ACC112 (cell line): ENCODE results near the gene CTSZ.

Source experiments
- H2AFZ ChIP-seq: fragments of 200-600 bp; sonication (generic); one replicate; pipeline ENCODE4 v1.6.0; 2017; ENCODE audit warnings: antibody characterized with exemption, low read length; ENCODE audit not compliant: unreplicated experiment
- H3K27ac ChIP-seq: fragments of 200-600 bp; sonication (generic); 2 replicates; pipeline ENCODE4 v1.5.1; 2014; ENCODE audit warnings: low read depth, mild to moderate bottlenecking, antibody characterized with exemption, low read length, moderate library complexity
- H3K27me3 ChIP-seq: fragments of 200-600 bp; sonication (generic); 2 replicates; pipeline ENCODE4 v1.6.1; 2014; ENCODE audit warnings: mild to moderate bottlenecking, antibody characterized with exemption, low read length, moderate library complexity, mixed read lengths; ENCODE audit not compliant: insufficient read depth
- H3K36me3 ChIP-seq: fragments of 200-600 bp; sonication (generic); 2 replicates; pipeline ENCODE4 v1.6.1; 2016; ENCODE audit warnings: mild to moderate bottlenecking, antibody characterized with exemption, low read length, moderate library complexity, mixed read lengths; ENCODE audit not compliant: insufficient read depth
- H3K4me1 ChIP-seq: fragments of 200-600 bp; sonication (generic); one replicate; pipeline ENCODE4 v1.6.1; 2016; ENCODE audit warnings: low read length, mixed read lengths; ENCODE audit not compliant: insufficient read depth, unreplicated experiment, control insufficient read depth
- H3K4me3 ChIP-seq: fragments of 200-600 bp; sonication (generic); 2 replicates; pipeline ENCODE4 v1.5.1; 2014; ENCODE audit warnings: mild to moderate bottlenecking, low read depth, low read length
- H3K79me2 ChIP-seq: fragments of 200-600 bp; sonication (generic); one replicate; pipeline ENCODE4 v1.6.0; 2016; ENCODE audit warnings: low read length; ENCODE audit not compliant: control insufficient read depth, unreplicated experiment, insufficient read depth

Gene CTSZ

DNA sequence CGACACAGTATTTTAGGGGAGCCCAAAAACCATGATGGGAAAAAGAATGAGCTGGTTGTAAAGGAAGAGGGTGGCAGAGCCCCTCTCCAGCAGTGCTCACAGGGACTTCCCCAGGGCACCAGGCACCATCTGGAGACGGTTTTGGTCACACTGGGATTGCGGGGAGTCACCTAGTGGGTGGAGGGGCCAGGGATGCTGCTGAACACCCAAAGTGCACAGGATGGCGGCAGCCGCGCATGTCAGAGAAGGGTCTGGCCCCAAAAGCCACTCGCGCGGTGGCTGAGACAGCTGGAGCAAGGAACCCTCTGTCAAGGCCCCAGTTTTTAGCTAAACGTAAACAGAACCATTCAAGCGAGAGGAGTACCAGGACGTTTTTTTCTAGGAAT, 10.8 kb downstream of the CTSZ start:
- H3K4me1 ChIP-seq: no peaks in the 10 kb centered on the region
- H2AFZ ChIP-seq: no peak overlapping the region
- H3K36me3 ChIP-seq: peaks cover 20% of the 10 kb centered on the region
- no peak overlapping the region for H3K27ac ChIP-seq
- H3K27me3 ChIP-seq: no peaks in the 10 kb centered on the region
- no peaks in the 10 kb centered on the region for H3K79me2 ChIP-seq
- H3K4me3 ChIP-seq: no peak overlapping the region

DNA sequence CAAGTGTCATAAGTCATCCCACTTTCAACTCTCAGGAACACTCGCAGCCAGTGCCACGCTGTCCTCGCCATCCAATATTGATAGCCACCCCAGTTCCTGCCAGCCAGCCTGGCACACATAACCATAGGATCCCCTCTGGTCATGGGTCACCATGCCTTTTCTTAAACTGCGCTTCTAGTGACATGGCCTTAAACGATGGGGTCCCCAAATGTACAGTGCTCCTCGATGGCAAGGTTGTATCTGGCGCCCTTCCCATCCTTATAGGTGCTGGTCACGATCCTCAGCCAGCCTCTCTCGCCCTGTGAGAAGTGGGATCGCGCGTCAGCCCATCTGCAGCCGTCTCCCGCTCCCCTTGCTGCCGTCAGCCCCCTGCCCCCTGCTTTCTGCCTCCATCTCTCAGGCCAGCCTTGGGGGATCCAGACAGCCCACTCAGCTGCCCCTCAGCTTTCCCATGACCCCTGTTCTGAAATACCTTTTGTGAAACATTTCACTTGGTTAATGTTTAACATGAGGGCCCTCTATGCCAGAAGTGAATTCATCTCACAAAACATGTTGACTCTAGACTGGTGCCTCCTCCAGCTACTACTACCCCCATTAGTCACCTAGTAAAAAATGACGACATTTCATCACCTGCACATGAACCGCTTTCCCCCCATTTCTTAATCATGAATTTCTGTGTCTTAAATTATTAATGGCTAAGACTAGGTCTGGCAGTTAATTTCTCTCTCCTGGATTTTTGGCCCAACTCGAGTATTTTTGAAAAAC, 11.4 kb downstream of the CTSZ start:
- peaks cover 20% of the 10 kb centered on the region for H3K36me3 ChIP-seq
- H3K79me2 ChIP-seq: no peaks in the 10 kb centered on the region
- no peak overlapping the region for H3K4me3 ChIP-seq
- no peaks in the 10 kb centered on the region for H3K4me1 ChIP-seq
- no peak overlapping the region for H2AFZ ChIP-seq
- H3K27ac ChIP-seq: no peak overlapping the region
- H3K27me3 ChIP-seq: no peaks in the 10 kb centered on the region

DNA sequence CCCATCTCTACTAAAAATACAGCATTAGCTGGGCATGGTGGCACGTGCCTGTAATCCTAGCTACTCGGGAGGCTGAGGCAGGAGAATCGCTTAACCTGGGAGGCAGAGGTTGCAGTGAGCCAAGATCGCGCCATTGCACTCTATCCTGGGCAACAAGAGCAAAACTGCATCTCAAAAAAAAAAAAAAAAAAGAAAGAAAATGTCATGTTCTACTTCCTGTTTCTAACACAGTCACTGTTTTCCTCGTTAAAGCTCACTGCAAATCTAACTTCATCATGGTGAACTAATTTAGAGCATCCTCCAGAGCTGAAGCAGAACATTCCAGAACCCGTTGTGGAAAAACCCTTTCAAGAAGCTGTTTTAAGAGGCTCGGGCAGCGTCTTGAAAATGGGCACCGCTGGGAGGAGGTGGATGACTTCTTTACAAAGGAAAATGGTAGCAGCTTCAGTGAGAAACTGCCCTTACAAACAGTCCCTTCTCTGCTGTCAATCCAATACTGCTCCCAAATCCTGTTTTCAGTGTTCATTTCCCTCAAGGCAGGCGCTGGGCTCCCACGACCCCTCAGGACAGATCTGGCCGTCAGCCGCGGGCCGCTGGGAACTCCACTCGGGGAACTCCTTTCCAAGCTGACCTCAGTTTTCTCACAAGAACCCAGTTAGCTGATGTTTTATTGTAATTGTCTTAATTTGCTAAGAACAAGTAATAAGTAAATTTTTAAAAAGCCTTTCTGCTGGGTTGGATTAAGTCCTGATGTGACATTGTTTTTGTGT, 12.5 kb downstream of the CTSZ start:
- no peak overlapping the region for H3K27ac ChIP-seq
- no peaks in the 10 kb centered on the region for H3K4me1 ChIP-seq
- no peak overlapping the region for H3K4me3 ChIP-seq
- no peaks in the 10 kb centered on the region for H3K27me3 ChIP-seq
- peaks cover 21% of the 10 kb centered on the region for H3K36me3 ChIP-seq
- no peaks in the 10 kb centered on the region for H3K79me2 ChIP-seq
- no peak overlapping the region for H2AFZ ChIP-seq

DNA sequence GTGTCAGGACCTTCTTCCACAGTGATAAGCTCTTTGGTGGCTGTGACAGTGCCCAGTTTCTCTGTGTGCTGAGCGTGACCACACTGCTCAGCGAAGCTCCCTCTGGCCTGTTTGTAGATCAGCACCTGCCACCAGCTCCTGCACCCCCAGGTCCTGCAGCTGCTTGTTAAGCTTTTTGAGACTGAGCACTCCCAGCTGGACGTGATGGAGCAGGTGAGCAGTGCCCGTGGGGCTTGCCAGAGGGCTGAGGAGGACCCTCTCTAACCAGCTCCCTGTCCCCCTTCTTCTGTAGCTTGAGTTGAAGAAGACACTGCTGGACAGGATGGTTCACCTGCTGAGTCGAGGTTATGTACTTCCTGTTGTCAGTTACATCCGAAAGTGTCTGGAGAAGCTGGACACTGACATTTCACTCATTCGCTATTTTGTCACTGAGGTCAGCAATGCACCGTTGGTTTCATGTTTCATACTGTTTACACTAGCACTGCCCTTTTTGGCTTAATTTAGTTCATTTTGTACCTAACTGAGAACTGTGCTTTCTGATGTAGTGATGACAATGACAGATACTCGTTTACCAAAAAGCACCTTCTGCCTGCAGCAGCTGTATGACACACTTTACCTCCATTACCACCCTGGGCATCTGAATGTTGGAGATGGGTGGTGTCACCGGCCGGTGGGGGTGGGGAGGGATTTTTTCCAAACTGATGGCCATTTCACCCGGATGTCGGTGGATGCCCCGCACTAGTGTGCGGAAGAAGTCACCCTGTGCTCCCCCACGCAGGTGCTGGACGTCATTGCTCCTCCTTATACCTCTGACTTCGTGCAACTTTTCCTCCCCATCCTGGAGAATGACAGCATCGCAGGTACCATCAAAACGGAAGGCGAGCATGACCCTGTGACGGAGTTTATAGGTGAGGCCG, 13.5 kb downstream of the CTSZ start:
- H3K4me1 ChIP-seq: no peaks in the 10 kb centered on the region
- no peak overlapping the region for H3K4me3 ChIP-seq
- H2AFZ ChIP-seq: no peak overlapping the region
- no peaks in the 10 kb centered on the region for H3K27me3 ChIP-seq
- peaks cover 31% of the 10 kb centered on the region for H3K36me3 ChIP-seq
- H3K27ac ChIP-seq: no peak overlapping the region
- H3K79me2 ChIP-seq: no peaks in the 10 kb centered on the region

DNA sequence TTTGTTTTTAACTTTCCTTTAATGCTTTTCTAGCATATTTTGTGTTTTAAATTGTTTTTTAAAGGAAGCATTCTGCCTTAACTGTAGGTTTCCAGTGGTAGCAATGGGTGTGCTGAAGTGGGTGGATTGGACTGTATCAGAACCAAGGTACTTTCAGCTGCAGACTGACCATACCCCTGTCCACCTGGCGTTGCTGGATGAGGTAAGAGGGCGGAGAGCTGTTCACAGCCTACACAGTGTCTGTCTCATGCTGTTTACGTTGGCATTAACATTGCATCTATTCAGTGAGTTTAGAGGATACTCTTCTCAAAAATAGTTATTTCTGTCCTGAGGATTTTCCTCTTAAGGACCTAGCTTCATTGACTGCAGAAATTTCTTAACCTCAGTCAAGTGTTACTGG, 14.1 kb downstream of the CTSZ start:
- Histone ChIP-seq H3K27ac (no peak overlapping the region), H3K79me2 (no peaks in the 10 kb centered on the region), H3K27me3 (no peaks in the 10 kb centered on the region), H3K4me1 (no peaks in the 10 kb centered on the region), H2AFZ (no peak overlapping the region), H3K4me3 (no peak overlapping the region), H3K36me3 (peaks cover 33% of the 10 kb centered on the region)

DNA sequence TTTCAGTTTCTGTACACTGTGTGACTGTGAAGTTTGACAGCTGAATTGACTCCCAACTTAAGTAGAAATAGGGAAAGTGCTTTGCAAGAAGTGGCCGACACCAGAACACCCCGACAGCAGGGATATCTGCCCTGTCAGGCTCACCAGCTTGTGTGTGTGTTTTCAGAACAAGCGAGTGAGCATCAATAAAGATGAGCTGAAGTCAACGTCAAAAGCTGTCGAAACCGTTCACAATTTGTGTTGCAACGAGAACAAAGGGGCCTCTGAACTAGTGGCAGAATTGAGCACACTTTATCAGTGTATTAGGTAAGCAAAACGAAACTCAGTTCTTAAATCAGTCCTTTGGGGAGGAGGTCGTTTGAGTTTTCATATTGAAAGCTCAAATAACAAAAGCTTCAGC, 15.3 kb downstream of the CTSZ start:
- Histone ChIP-seq H3K27me3 (no peaks in the 10 kb centered on the region), H3K79me2 (no peaks in the 10 kb centered on the region), H3K36me3 (peaks cover 32% of the 10 kb centered on the region), H3K4me1 (no peaks in the 10 kb centered on the region), H3K27ac (no peak overlapping the region), H3K4me3 (no peak overlapping the region), H2AFZ (no peak overlapping the region)

DNA sequence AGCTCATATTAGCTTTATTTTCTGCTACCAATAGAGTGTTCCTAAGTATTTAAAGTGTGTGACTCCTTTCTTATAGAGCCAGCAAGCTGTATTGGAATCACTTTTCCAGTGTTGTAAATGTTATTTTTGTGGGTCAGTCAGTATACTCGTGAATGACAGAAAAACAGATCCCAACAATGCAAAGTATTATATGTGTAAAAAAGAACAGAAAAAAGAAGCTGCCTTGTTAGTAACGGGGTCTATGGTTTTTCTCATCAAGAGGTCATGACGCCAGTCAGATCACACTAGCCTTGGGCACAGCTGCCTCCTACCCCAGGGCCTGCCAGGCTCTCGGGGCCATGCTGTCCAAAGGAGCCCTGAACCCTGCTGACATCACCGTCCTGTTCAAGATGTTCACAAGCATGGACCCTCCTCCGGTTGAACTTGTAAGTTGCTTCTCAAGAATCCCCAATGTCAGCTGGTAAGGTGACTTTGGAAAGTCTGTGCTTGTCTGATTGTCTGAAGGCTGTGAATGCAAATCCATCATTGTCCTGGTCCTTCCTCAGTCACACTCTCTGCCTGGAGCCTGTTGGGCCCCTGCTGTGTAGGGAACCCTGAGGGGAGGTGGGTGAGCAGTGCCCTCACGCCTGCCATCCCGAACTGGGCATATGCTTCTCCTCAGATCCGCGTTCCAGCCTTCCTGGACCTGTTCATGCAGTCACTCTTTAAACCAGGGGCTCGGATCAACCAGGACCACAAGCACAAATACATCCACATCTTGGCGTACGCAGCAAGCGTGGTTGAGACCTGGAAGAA, 16.2 kb downstream of the CTSZ start:
- Histone ChIP-seq H3K27me3 (no peaks in the 10 kb centered on the region), H3K4me1 (no peaks in the 10 kb centered on the region), H3K4me3 (no peak overlapping the region), H2AFZ (no peak overlapping the region), H3K79me2 (peaks cover 4% of the 10 kb centered on the region), H3K27ac (no peak overlapping the region), H3K36me3 (peaks cover 32% of the 10 kb centered on the region)

DNA sequence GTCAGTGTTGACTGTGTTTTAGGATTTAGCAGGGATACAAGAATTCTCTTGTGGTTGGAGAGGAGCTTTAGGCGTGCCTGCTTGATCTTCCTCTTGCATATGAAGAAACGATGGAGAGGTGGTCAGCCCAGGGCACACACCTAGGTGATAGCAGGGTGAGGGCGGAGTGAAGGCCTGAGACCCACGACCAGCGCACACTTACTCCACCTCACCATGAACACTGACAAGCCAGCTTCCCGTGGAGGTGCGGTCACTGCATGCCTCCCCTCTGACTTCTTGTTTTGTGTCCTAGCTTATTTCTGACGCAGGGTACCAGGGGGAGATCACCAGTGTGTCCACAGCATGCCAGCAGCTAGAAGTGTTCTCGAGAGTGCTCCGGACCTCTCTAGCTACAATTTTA, 17.9 kb downstream of the CTSZ start:
- no peak overlapping the region for H2AFZ ChIP-seq
- H3K79me2 ChIP-seq: peaks cover 21% of the 10 kb centered on the region
- H3K4me3 ChIP-seq: no peak overlapping the region
- H3K27me3 ChIP-seq: no peaks in the 10 kb centered on the region
- peaks cover 32% of the 10 kb centered on the region for H3K36me3 ChIP-seq
- H3K4me1 ChIP-seq: no peaks in the 10 kb centered on the region
- no peak overlapping the region for H3K27ac ChIP-seq

DNA sequence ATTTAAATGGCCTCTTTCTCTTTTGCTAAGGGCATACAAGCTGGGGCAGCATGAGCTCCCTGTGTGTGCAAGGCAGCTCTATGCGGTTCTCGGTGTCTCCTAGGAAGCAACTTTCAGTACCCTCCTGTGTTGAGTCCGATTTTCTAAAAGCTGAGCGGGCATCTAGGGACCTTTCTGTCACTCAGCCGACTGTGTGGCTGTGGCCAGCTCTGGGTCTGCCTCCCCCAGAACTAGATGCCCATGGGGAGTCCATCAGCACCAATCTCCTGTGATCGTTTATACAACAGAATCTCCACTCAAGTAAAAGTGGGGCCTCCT, 18.5 kb downstream of the CTSZ start:
- Histone ChIP-seq H3K27me3 (no peaks in the 10 kb centered on the region), H3K27ac (no peak overlapping the region), H3K4me1 (no peaks in the 10 kb centered on the region), H3K4me3 (no peak overlapping the region), H2AFZ (no peak overlapping the region), H3K36me3 (peaks cover 26% of the 10 kb centered on the region), H3K79me2 (peaks cover 28% of the 10 kb centered on the region)
